Panc1 (cell line): ENCODE data around the gene MICAL2. TPM values are rescaled to one million over a fixed set of nuclear protein-coding genes. Genes with fewer than 3 reads are reported as not detected.

Experiments used
- ATAC-seq: fragments of 200-7000 bp; cut with Tn5 transposase; 2 replicates; pipeline ENCODE4 v1.9.1; 2020; ENCODE audit warnings: mild to moderate bottlenecking, moderate library complexity
- BruUV-seq: library from RNA; stranded (reverse); fragments of 400-500 nt; replicated peaks from 2 replicates; lab custom pipeline; 2021; lab: Mats Ljungman, UMichigan
- CTCF ChIA-PET: fragments of 300-600 bp; sonication (Branson Sonifier 250); formaldehyde crosslinking; loops from one replicate; lab custom pipeline; 2022; ENCODE audit warnings: antibody characterized with exemption; lab: Charles Lee
- POLR2A ChIA-PET: fragments of 300-600 bp; sonication (Branson Sonifier 250); formaldehyde crosslinking; loops from one replicate; lab custom pipeline; 2022; ENCODE audit warnings: antibody characterized with exemption; lab: Charles Lee
- DNase-seq: peaks from one replicate; pipeline ENCODE4 v3.0.0-alpha.2; 2010; ENCODE audit warnings: low read depth, low spot score
- H3K27ac ChIP-seq: 2 replicates; pipeline ENCODE4 v1.5.1; 2011; ENCODE audit warnings: mild to moderate bottlenecking, low read length, inconsistent platforms
- H3K27me3 ChIP-seq: fragments of 200-500 bp; sonication (Bioruptor generic); 2 replicates; pipeline ENCODE4 v1.6.0; 2014; ENCODE audit warnings: low read length, inconsistent platforms; ENCODE audit not compliant: control insufficient read depth, insufficient read depth
- H3K36me3 ChIP-seq: fragments of 200-500 bp; sonication (Bioruptor generic); 2 replicates; pipeline ENCODE4 v1.5.1; 2014; ENCODE audit warnings: inconsistent platforms, mild to moderate bottlenecking, low read length, moderate library complexity; ENCODE audit not compliant: control insufficient read depth, insufficient read depth
- H3K4me1 ChIP-seq: 2 replicates; pipeline ENCODE4 v1.5.1; 2011; ENCODE audit warnings: inconsistent platforms, mild to moderate bottlenecking, low read length, moderate library complexity; ENCODE audit not compliant: control insufficient read depth, insufficient read depth
- H3K4me3 ChIP-seq, 2 experiments: 2 replicates each; pipeline ENCODE4 v1.5.1; 2011 to 2012; ENCODE audit warnings: low read depth in 2 of 2, low read length in 2 of 2, mild to moderate bottlenecking in 2 of 2, inconsistent platforms in 1 of 2, moderate library complexity in 1 of 2
- H3K9me3 ChIP-seq: fragments of 200-500 bp; sonication (Bioruptor generic); 2 replicates; pipeline ENCODE4 v1.5.1; 2014; ENCODE audit warnings: low read depth, mild to moderate bottlenecking, inconsistent platforms, low read length, moderate library complexity; ENCODE audit not compliant: control insufficient read depth, insufficient read depth
- CTCF ChIP-seq: fragments of 450-650 bp; IDR thresholded peaks from 2 replicates; pipeline ENCODE4 v1.5.1; 2017; ENCODE audit warnings: mild to moderate bottlenecking
- POLR2AphosphoS5 ChIP-seq: IDR thresholded peaks from 2 replicates; pipeline ENCODE4 v1.6.1; 2012; ENCODE audit warnings: mild to moderate bottlenecking, low read depth, low read length, moderate library complexity
- REST ChIP-seq, 2 experiments: IDR thresholded peaks; 2 replicates each; pipeline ENCODE4 v1.6.1; 2011 to 2012; ENCODE audit warnings: low read depth in 2 of 2, control low read depth in 1 of 2, low read length in 1 of 2, mild to moderate bottlenecking in 1 of 2, moderate library complexity in 1 of 2; ENCODE audit not compliant: insufficient read depth in 1 of 2
- SIN3A ChIP-seq: IDR thresholded peaks from 2 replicates; pipeline ENCODE4 v1.6.1; 2012; ENCODE audit warnings: low read depth, mild to moderate bottlenecking, low read length, moderate library complexity, borderline replicate concordance; ENCODE audit not compliant: insufficient read depth
- TCF7L2 ChIP-seq: IDR thresholded peaks from 2 replicates; pipeline ENCODE4 v1.6.1; 2011; ENCODE audit warnings: mild to moderate bottlenecking, low read depth, low read length, inconsistent platforms
- in situ Hi-C: cut with HindIII; loops from 2 replicates; pipeline ENCODE4 v1.10.0; 2016; ENCODE audit warnings: low sequenced_read_pairs, low pct_unique_long_range_greater_than_20kb
- intact Hi-C: fragments of 100-400 bp; cut with micrococcal nuclease; formaldehyde crosslinking; loops from one replicate; pipeline ENCODE4 v1.10.0; 2022; ENCODE audit not compliant: unreplicated experiment
- total RNA-seq: library from RNA; stranded (reverse); gene quantifications from one replicate; pipeline ENCODE4 v1.2.1, GENCODE V29; 2021; ENCODE audit not compliant: unreplicated experiment

Gene MICAL2
- total RNA-seq, 1 experiment from 2014 or later: 199 TPM

GRCh38 chr11:12164061-12165014 is 53.9 kb downstream of the MICAL2 start:
- POLR2A ChIA-PET: interaction anchor here (0.6 to 0.7 kb wide), 3 partner anchors 14 to 516 kb away, joined by 3 to 4 read pairs (median 4); no protein-coding TSS in a partner anchor
- H3K4me3 ChIP-seq: no peak overlapping the region

More at GRCh38 chr11:12164061-12165014, 53.9 kb downstream of the MICAL2 start:
- ATAC-seq (peak; percentile 55), DNase-seq (no peak)
- no peak for TF ChIP-seq CTCF
- TF ChIP-seq TCF7L2: peak; percentile 96
- TF ChIP-seq REST (IDR thresholded peaks at IDR 0.05; ENCODE audit: insufficient read depth in 1 of 2, low read depth in 2 of 2, low read length in 1 of 2): no peak
- TF ChIP-seq POLR2AphosphoS5: peak; percentile 46; the same call in 1 of the 2 replicates
- no peak for TF ChIP-seq SIN3A
- no peaks in the 10 kb centered on the region for H3K27me3 ChIP-seq
- in situ Hi-C loops: no loop called here
- BruUV-seq: no TSS peak
- no peaks in the 10 kb centered on the region for H3K9me3 ChIP-seq
- CTCF ChIA-PET: interaction anchor here (0.6 to 1.0 kb wide), 4 partner anchors 38 to 119 kb away, joined by 4 to 6 read pairs (median 4); partner anchors contain the start of gene MICAL2
- intact Hi-C loops: no loop called here
- peak overlapping the region; percentile 89 for H3K27ac ChIP-seq
- H3K36me3 ChIP-seq: peaks cover 3% of the 10 kb centered on the region
- peaks cover 91% of the 10 kb centered on the region for H3K4me1 ChIP-seq
